ENCODE measurements around the gene SHB.

SHB gene

DNA sequence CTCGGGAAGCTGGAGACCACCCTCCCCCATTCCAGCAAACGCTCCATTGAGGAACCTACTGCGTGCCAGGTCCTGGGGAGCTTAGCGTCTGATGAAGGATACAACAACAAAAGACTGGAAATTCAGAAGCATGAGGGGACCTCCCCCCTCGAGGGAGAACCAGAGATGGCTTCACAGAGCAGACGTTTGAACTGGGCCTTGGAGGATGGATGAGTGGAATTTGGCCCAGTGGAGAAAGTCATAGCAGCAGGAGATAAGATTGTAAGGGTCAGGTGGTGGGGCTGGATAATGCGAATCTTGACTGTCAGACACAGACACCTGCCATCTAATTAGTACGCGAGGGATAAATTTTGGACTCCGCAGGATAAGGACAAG is 163.9 kb downstream of the SHB start:
- TF ChIP-seq, protein P1, sequence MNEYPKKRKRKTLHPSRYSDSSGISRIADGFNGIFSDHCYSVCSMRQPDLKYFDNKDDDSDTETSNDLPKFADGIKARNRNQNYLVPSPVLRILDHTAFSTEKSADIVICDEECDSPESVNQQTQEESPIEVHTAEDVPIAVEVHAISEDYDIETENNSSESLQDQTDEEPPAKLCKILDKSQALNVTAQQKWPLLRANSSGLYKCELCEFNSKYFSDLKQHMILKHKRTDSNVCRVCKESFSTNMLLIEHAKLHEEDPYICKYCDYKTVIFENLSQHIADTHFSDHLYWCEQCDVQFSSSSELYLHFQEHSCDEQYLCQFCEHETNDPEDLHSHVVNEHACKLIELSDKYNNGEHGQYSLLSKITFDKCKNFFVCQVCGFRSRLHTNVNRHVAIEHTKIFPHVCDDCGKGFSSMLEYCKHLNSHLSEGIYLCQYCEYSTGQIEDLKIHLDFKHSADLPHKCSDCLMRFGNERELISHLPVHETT (tag by site-specific recombination; IDR thresholded peaks at IDR 0.05), result no peak
- no peak for TF ChIP-seq PRDM4 (tag by site-specific recombination; IDR thresholded peaks at IDR 0.05)
- no peak for TF ChIP-seq ZSCAN16 (tag by site-specific recombination; IDR thresholded peaks at IDR 0.05)
- no peak for TF ChIP-seq ZNF416 (tag by site-specific recombination; IDR thresholded peaks at IDR 0.05)
- TF ChIP-seq ZNF221 (tag by site-specific recombination; IDR thresholded peaks at IDR 0.05; ENCODE audit: borderline replicate concordance), result no peak
- TF ChIP-seq ZNF623 (tag by site-specific recombination; IDR thresholded peaks at IDR 0.05), result no peak
- TF ChIP-seq, protein P2, sequence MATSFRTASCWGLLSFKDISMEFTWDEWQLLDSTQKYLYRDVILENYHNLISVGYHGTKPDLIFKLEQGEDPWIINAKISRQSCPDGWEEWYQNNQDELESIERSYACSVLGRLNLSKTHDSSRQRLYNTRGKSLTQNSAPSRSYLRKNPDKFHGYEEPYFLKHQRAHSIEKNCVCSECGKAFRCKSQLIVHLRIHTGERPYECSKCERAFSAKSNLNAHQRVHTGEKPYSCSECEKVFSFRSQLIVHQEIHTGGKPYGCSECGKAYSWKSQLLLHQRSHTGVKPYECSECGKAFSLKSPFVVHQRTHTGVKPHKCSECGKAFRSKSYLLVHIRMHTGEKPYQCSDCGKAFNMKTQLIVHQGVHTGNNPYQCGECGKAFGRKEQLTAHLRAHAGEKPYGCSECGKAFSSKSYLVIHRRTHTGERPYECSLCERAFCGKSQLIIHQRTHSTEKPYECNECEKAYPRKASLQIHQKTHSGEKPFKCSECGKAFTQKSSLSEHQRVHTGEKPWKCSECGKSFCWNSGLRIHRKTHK (tag by site-specific recombination; IDR thresholded peaks at IDR 0.05), result no peak
- TF ChIP-seq ZNF777 (tag by site-specific recombination; IDR thresholded peaks at IDR 0.05; ENCODE audit: borderline replicate concordance), result no peak
- TF ChIP-seq ZNF843 (tag by site-specific recombination; IDR thresholded peaks at IDR 0.05), result no peak
- no peak for TF ChIP-seq HOXD13 (CRISPR knock-in tag; IDR thresholded peaks at IDR 0.05; ENCODE audit: borderline replicate concordance)
- POLR2A ChIA-PET, result no interaction called here
- CTCF ChIA-PET, result interaction anchor here (0.6 to 2.5 kb wide), 5 partner anchors 9 to 456 kb away, joined by 4 to 8 read pairs (median 5); no protein-coding TSS in a partner anchor
- H3K9me3 ChIP-seq (ENCODE audit: control insufficient read depth, insufficient read depth, low read depth, low read length), result no peaks in the 10 kb centered on the region
- no peak overlapping the region for H3K4me3 ChIP-seq (ENCODE audit: low read depth, low read length)
- peaks cover 0 to 6% of the 10 kb centered on the region in 2 experiments; a peak in 1 of 3 replicates for H3K36me3 ChIP-seq (ENCODE audit: control insufficient read depth in 2 of 2, insufficient read depth in 1 of 2, low read length in 2 of 2)
- no peaks in the 10 kb centered on the region for H3K4me1 ChIP-seq (ENCODE audit: control insufficient read depth, insufficient read depth, low read length)
- no peak overlapping the region for H3K27ac ChIP-seq (ENCODE audit: extremely low read depth, low read depth, low read length)

DNA sequence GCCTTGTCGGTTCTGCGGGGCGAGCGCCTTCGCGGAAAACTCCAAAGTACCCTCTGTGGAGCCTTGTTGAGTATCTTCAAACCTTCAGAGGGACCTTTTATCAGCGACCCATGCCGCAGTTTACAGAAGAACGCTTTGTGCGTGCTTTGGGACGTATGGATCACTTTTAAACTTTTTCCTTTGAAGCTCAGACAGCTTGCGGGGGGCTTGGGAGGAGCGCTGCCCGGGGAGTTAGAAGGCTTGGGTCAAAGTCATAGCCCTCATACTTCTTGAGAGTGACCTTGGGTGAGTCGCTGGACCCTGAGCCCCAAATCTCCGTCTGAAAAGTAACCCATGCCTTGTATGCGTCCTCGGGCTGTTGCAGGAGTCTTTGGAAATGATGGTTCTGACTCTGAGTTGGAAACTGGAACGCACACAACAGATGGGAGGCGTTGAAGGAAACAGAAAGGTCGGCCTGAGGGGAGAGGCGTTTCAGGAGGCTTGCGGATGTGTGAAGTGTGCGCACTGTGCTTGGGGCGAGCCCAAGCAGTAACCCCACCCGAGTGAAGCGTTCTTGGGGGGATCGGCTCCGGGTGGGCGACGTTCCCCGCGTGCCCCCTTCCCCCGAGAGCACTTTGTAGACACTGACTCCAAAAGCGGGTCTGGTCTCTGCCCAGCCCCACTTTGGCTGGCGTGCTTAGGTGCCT is 164.4 kb downstream of the SHB start:
- TF ChIP-seq ZNF629 (tag by site-specific recombination; IDR thresholded peaks at IDR 0.05), result no peak
- peak; percentile 5; the same call in 1 of the 2 replicates for TF ChIP-seq ZNF394 (tag by site-specific recombination; IDR thresholded peaks at IDR 0.05; ENCODE audit: borderline replicate concordance)
- 0 out of 2 replicates have a peak, but pooled peaks have one; percentile 6 for TF ChIP-seq SP7 (tag by site-specific recombination; IDR thresholded peaks at IDR 0.05)
- TF ChIP-seq SCRT2 (tag by site-specific recombination; IDR thresholded peaks at IDR 0.05), result 0 out of 2 replicates have a peak, but pooled peaks have one; percentile 7
- no peak for TF ChIP-seq ZNF776 (tag by site-specific recombination; IDR thresholded peaks at IDR 0.05; ENCODE audit: borderline replicate concordance)
- no peak for TF ChIP-seq ZNF585B (tag by site-specific recombination; IDR thresholded peaks at IDR 0.05)
- no peak; the same call in 1 of the 2 replicates for TF ChIP-seq TRIM28 (IDR thresholded peaks at IDR 0.05; ENCODE audit: borderline replicate concordance, low read length)
- no peak for TF ChIP-seq BCL6B (tag by site-specific recombination; IDR thresholded peaks at IDR 0.05)
- ChIA-PET CTCF (interaction anchor here (0.6 to 2.5 kb wide), 9 partner anchors 9 to 456 kb away, joined by 3 to 8 read pairs (median 4); no protein-coding TSS in a partner anchor), POLR2A (interaction anchor here (1.9 kb wide), 1 partner anchor 104 kb away, joined by 4 read pairs; the partner anchor contains the start of gene DCAF10)
- Histone ChIP-seq H3K9me3 (ENCODE audit: control insufficient read depth, insufficient read depth, low read depth, low read length) (no peaks in the 10 kb centered on the region), H3K36me3 (ENCODE audit: control insufficient read depth in 2 of 2, insufficient read depth in 1 of 2, low read length in 2 of 2) (peaks cover under 1 to 6% of the 10 kb centered on the region in 2 experiments; a peak in 1 of 3 replicates), H3K4me3 (ENCODE audit: low read depth, low read length) (peak overlapping the region; percentile 84), H3K27ac (ENCODE audit: extremely low read depth, low read depth, low read length) (peak overlapping the region; percentile 67), H3K4me1 (ENCODE audit: control insufficient read depth, insufficient read depth, low read length) (no peaks in the 10 kb centered on the region)
